Activated naive CD8-positive, alpha-beta T cell (primary cell): ENCODE results near the gene MYH11.

Experiments
- H3K27ac Mint-ChIP-seq: one replicate; pipeline ENCODE4 v1.8.0; 2021; ENCODE audit warnings: mixed read lengths
- H3K27me3 Mint-ChIP-seq: one replicate; pipeline ENCODE4 v1.8.0; 2021; ENCODE audit warnings: mixed read lengths
- H3K36me3 Mint-ChIP-seq: one replicate; pipeline ENCODE4 v1.8.0; 2021; ENCODE audit warnings: mixed read lengths
- H3K4me1 Mint-ChIP-seq: one replicate; pipeline ENCODE4 v1.8.0; 2021; ENCODE audit warnings: low read depth, mixed read lengths
- H3K4me3 Mint-ChIP-seq: one replicate; pipeline ENCODE4 v1.8.0; 2021; ENCODE audit warnings: mild to moderate bottlenecking, mixed read lengths
- H3K9me3 Mint-ChIP-seq: one replicate; pipeline ENCODE4 v1.8.0; 2021; ENCODE audit warnings: low read depth, mixed read lengths

The MYH11 gene

GRCh38 chr16:15885560-15886001 is 28.8 kb upstream of the MYH11 start:
- H3K4me1 Mint-ChIP-seq, result peaks cover 38% of the 10 kb centered on the region
- H3K9me3 Mint-ChIP-seq, result no peaks in the 10 kb centered on the region
- H3K27ac Mint-ChIP-seq, result no peak overlapping the region
- H3K4me3 Mint-ChIP-seq, result peak overlapping the region; percentile 67
- no peaks in the 10 kb centered on the region for H3K27me3 Mint-ChIP-seq
- H3K36me3 Mint-ChIP-seq, result peaks cover 2% of the 10 kb centered on the region

GRCh38 chr16:15882563-15882962 is 25.7 kb upstream of the MYH11 start:
- Mint-ChIP-seq H3K4me1 (peaks cover 30% of the 10 kb centered on the region), H3K27me3 (no peaks in the 10 kb centered on the region), H3K36me3 (peaks cover 3% of the 10 kb centered on the region), H3K9me3 (no peaks in the 10 kb centered on the region), H3K4me3 (no peak overlapping the region), H3K27ac (no peak overlapping the region)

GRCh38 chr16:15881794-15882379 is 25.1 kb upstream of the MYH11 start:
- Mint-ChIP-seq H3K27ac (no peak overlapping the region), H3K4me1 (peaks cover 24% of the 10 kb centered on the region), H3K27me3 (no peaks in the 10 kb centered on the region), H3K9me3 (no peaks in the 10 kb centered on the region), H3K36me3 (peaks cover 3% of the 10 kb centered on the region), H3K4me3 (no peak overlapping the region)

- Mint-ChIP-seq H3K4me3 (no peak overlapping the region), H3K27ac (no peak overlapping the region), H3K27me3 (no peaks in the 10 kb centered on the region), H3K36me3 (peaks cover 3% of the 10 kb centered on the region), H3K9me3 (no peaks in the 10 kb centered on the region), H3K4me1 (peaks cover 14% of the 10 kb centered on the region)
Observed at GRCh38 chr16:15880434-15881308, 23.8 kb upstream of the MYH11 start.

GRCh38 chr16:15879255-15879811 is 22.5 kb upstream of the MYH11 start:
- Mint-ChIP-seq H3K4me1 (peaks cover 11% of the 10 kb centered on the region), H3K27ac (peak overlapping the region; percentile 43), H3K36me3 (peaks cover 3% of the 10 kb centered on the region), H3K4me3 (no peak overlapping the region), H3K27me3 (no peaks in the 10 kb centered on the region), H3K9me3 (no peaks in the 10 kb centered on the region)

- Mint-ChIP-seq H3K27ac (no peak overlapping the region), H3K4me1 (peaks cover 8% of the 10 kb centered on the region), H3K4me3 (no peak overlapping the region), H3K36me3 (peaks cover 3% of the 10 kb centered on the region), H3K9me3 (no peaks in the 10 kb centered on the region), H3K27me3 (no peaks in the 10 kb centered on the region)
Observed at GRCh38 chr16:15876503-15876902, 19.7 kb upstream of the MYH11 start.

- Mint-ChIP-seq H3K36me3 (peaks cover 6% of the 10 kb centered on the region), H3K27ac (no peak overlapping the region), H3K9me3 (no peaks in the 10 kb centered on the region), H3K4me1 (peaks cover 5% of the 10 kb centered on the region), H3K4me3 (no peak overlapping the region), H3K27me3 (no peaks in the 10 kb centered on the region)
Observed at GRCh38 chr16:15874745-15875314, 18.0 kb upstream of the MYH11 start.

GRCh38 chr16:15873737-15874136 is 16.9 kb upstream of the MYH11 start:
- Mint-ChIP-seq H3K27ac (no peak overlapping the region), H3K4me1 (peaks cover 2% of the 10 kb centered on the region), H3K36me3 (peaks cover 9% of the 10 kb centered on the region), H3K27me3 (no peaks in the 10 kb centered on the region), H3K9me3 (no peaks in the 10 kb centered on the region), H3K4me3 (no peak overlapping the region)

GRCh38 chr16:15873301-15873700 is 16.5 kb upstream of the MYH11 start:
- Mint-ChIP-seq H3K4me3 (no peak overlapping the region), H3K27me3 (no peaks in the 10 kb centered on the region), H3K4me1 (peaks cover 2% of the 10 kb centered on the region), H3K9me3 (no peaks in the 10 kb centered on the region), H3K27ac (no peak overlapping the region), H3K36me3 (peaks cover 9% of the 10 kb centered on the region)

GRCh38 chr16:15870011-15870410 is 13.2 kb upstream of the MYH11 start:
- Mint-ChIP-seq H3K4me3 (no peak overlapping the region), H3K27ac (no peak overlapping the region), H3K27me3 (no peaks in the 10 kb centered on the region), H3K36me3 (peaks cover 9% of the 10 kb centered on the region), H3K4me1 (peaks cover 2% of the 10 kb centered on the region), H3K9me3 (no peaks in the 10 kb centered on the region)

- no peak overlapping the region for H3K4me3 Mint-ChIP-seq
- H3K4me1 Mint-ChIP-seq, result no peaks in the 10 kb centered on the region
- H3K27ac Mint-ChIP-seq, result no peak overlapping the region
- H3K36me3 Mint-ChIP-seq, result peaks cover 9% of the 10 kb centered on the region
- no peaks in the 10 kb centered on the region for H3K9me3 Mint-ChIP-seq
- no peaks in the 10 kb centered on the region for H3K27me3 Mint-ChIP-seq
Observed at GRCh38 chr16:15866451-15866850, 9.6 kb upstream of the MYH11 start.

GRCh38 chr16:15865742-15866141 is 8.9 kb upstream of the MYH11 start:
- Mint-ChIP-seq H3K36me3 (peaks cover 9% of the 10 kb centered on the region), H3K4me3 (no peak overlapping the region), H3K4me1 (no peaks in the 10 kb centered on the region), H3K27me3 (no peaks in the 10 kb centered on the region), H3K27ac (no peak overlapping the region), H3K9me3 (no peaks in the 10 kb centered on the region)

- H3K4me1 Mint-ChIP-seq, result no peaks in the 10 kb centered on the region
- H3K4me3 Mint-ChIP-seq, result no peak overlapping the region
- peaks cover 7% of the 10 kb centered on the region for H3K36me3 Mint-ChIP-seq
- no peaks in the 10 kb centered on the region for H3K9me3 Mint-ChIP-seq
- H3K27me3 Mint-ChIP-seq, result no peaks in the 10 kb centered on the region
- no peak overlapping the region for H3K27ac Mint-ChIP-seq
Observed at GRCh38 chr16:15864939-15865338, 8.1 kb upstream of the MYH11 start.

- Mint-ChIP-seq H3K27ac (no peak overlapping the region), H3K4me1 (peaks cover 6% of the 10 kb centered on the region), H3K27me3 (peaks cover 5% of the 10 kb centered on the region), H3K36me3 (peaks cover 3% of the 10 kb centered on the region), H3K4me3 (no peak overlapping the region), H3K9me3 (no peaks in the 10 kb centered on the region)
Observed at GRCh38 chr16:15861996-15862395, 5.2 kb upstream of the MYH11 start.
